Fibroblast of lung (primary cell): ENCODE data around the gene LRRC17. TPM values are rescaled to one million over a fixed set of nuclear protein-coding genes. Genes with fewer than 3 reads are reported as not detected.
A peak's percentile ranks its signal among the peaks of the same experiment; 100 is the strongest.

Source experiments
- DNase-seq, 2 donors: peaks; one replicate each; pipeline versions ENCODE4 v3.0.0 to v3.0.0-alpha.2; 2010; ENCODE audit warnings: low read depth in 2 of 2
- H2AFZ ChIP-seq: 2 replicates; pipeline ENCODE4 v1.5.1; 2012; ENCODE audit warnings: low read length, control low read depth, inconsistent platforms
- H3K27ac ChIP-seq: 2 replicates; pipeline ENCODE4 v1.5.1; 2011; ENCODE audit warnings: low read length, control low read depth; ENCODE audit not compliant: insufficient read depth
- H3K27me3 ChIP-seq: 2 replicates; pipeline ENCODE4 v1.5.1; 2011; ENCODE audit warnings: mild to moderate bottlenecking, low read length; ENCODE audit not compliant: control insufficient read depth, insufficient read depth
- H3K36me3 ChIP-seq: 2 replicates; pipeline ENCODE4 v1.5.1; 2011; ENCODE audit warnings: low read length; ENCODE audit not compliant: control insufficient read depth, insufficient read depth
- H3K4me1 ChIP-seq: 2 replicates; pipeline ENCODE4 v1.5.1; 2011; ENCODE audit warnings: low read length; ENCODE audit not compliant: control insufficient read depth, insufficient read depth; ENCODE audit errors: extremely low read depth
- H3K4me2 ChIP-seq: 2 replicates; pipeline ENCODE4 v1.5.1; 2011; ENCODE audit warnings: low read length, control low read depth; ENCODE audit not compliant: insufficient read depth; ENCODE audit errors: extremely low read depth
- H3K4me3 ChIP-seq, 4 experiments: fragments of 200-600 bp in 1 of 4; sonication (generic) in 1 of 4; replicated peaks in 1 of 4; 2 replicates each; pipeline ENCODE4 v1.5.1; 2011 to 2016; ENCODE audit warnings: low read length in 4 of 4, low read depth in 3 of 4, mild to moderate bottlenecking in 3 of 4, control low read depth in 2 of 4, inconsistent platforms in 1 of 4, mixed read lengths in 1 of 4; ENCODE audit not compliant: insufficient read depth in 1 of 4; ENCODE audit errors: control extremely low read depth in 1 of 4
- H3K79me2 ChIP-seq: 2 replicates; pipeline ENCODE4 v1.5.1; 2012; ENCODE audit warnings: mild to moderate bottlenecking, low read length, inconsistent platforms; ENCODE audit not compliant: control insufficient read depth, insufficient read depth
- H3K9ac ChIP-seq: 2 replicates; pipeline ENCODE4 v1.5.1; 2011; ENCODE audit warnings: mild to moderate bottlenecking, low read length, control low read depth; ENCODE audit not compliant: insufficient read depth
- H3K9me3 ChIP-seq: 2 replicates; pipeline ENCODE4 v1.5.1; 2012; ENCODE audit warnings: low read depth, low read length; ENCODE audit not compliant: control insufficient read depth, insufficient read depth
- H4K20me1 ChIP-seq: 2 replicates; pipeline ENCODE4 v1.5.1; 2011; ENCODE audit warnings: low read length; ENCODE audit not compliant: control insufficient read depth, insufficient read depth; ENCODE audit errors: extremely low read depth
- EZH2 ChIP-seq: IDR thresholded peaks from 2 replicates; pipeline ENCODE4 v1.5.1; 2012; ENCODE audit warnings: low read length, control low read depth, mild to moderate bottlenecking; ENCODE audit errors: missing control alignments
- polyA plus RNA-seq, 2 donors: library from polyadenylated mRNA; depleted of rRNA in 1 of 2; stranded (reverse) in 1 of 2; unstranded in 1 of 2; fragments of >200 nt; gene quantifications; 2 replicates each; pipeline ENCODE4 v1.2.1, GENCODE V29; 2011 to 2012; ENCODE audit warnings: missing spikeins in 1 of 2
- total RNA-seq: library from RNA; depleted of rRNA; stranded (reverse); fragments of >200 nt; gene quantifications from 2 replicates; pipeline ENCODE4 v1.2.1, GENCODE V29; 2014
- TF ChIP-seq, protein P1 (sequence below), 2 donors: IDR thresholded peaks in 1 of 2; conservative IDR thresholded peaks in 1 of 2; 1 replicate in 1 of 2; 2 replicates in 1 of 2; pipeline ENCODE4 v1.5.1; 2011 to 2012; ENCODE audit warnings: low read length in 2 of 2, control low read depth in 1 of 2, inconsistent platforms in 1 of 2, low read depth in 1 of 2, mild to moderate bottlenecking in 1 of 2

Gene LRRC17
- total and polyA plus RNA-seq, 2 donors (not counting 1 experiment from before 2014, with no cell fraction given) = 12.6 to 31.5 TPM

GRCh38 chr7:102892631-102893278 is 20.0 kb upstream of the LRRC17 start:
- DNase-seq = peak; percentile 30 to 50

GRCh38 chr7:102895602-102896001 is 17.2 kb upstream of the LRRC17 start:
- peaks cover 15% of the 10 kb centered on the region for H3K4me1 ChIP-seq
- peak overlapping the region; percentile 7 for H2AFZ ChIP-seq
- no peak overlapping the region for H3K4me2 ChIP-seq
- H3K79me2 ChIP-seq = no peaks in the 10 kb centered on the region
- H3K9ac ChIP-seq = no peak overlapping the region
- H3K27me3 ChIP-seq = no peaks in the 10 kb centered on the region
- TF ChIP-seq, protein P1, sequence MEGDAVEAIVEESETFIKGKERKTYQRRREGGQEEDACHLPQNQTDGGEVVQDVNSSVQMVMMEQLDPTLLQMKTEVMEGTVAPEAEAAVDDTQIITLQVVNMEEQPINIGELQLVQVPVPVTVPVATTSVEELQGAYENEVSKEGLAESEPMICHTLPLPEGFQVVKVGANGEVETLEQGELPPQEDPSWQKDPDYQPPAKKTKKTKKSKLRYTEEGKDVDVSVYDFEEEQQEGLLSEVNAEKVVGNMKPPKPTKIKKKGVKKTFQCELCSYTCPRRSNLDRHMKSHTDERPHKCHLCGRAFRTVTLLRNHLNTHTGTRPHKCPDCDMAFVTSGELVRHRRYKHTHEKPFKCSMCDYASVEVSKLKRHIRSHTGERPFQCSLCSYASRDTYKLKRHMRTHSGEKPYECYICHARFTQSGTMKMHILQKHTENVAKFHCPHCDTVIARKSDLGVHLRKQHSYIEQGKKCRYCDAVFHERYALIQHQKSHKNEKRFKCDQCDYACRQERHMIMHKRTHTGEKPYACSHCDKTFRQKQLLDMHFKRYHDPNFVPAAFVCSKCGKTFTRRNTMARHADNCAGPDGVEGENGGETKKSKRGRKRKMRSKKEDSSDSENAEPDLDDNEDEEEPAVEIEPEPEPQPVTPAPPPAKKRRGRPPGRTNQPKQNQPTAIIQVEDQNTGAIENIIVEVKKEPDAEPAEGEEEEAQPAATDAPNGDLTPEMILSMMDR (conservative IDR thresholded peaks at IDR 0.05 in 1 of 2, IDR thresholded peaks at IDR 0.05 in 1 of 2; ENCODE audit: low read depth in 1 of 2, low read length in 2 of 2) = no peak
- TF ChIP-seq EZH2 = no peak
- H4K20me1 ChIP-seq = no peaks in the 10 kb centered on the region
- H3K27ac ChIP-seq = no peak overlapping the region
- no peaks in the 10 kb centered on the region for H3K9me3 ChIP-seq
- H3K36me3 ChIP-seq = no peaks in the 10 kb centered on the region
- H3K4me3 ChIP-seq = no peak overlapping the region
- DNase-seq = peak in 1 of 2 donors; percentile 44

More at GRCh38 chr7:102892631-102893278, 20.0 kb upstream of the LRRC17 start:
- H3K4me1 ChIP-seq = peaks cover 22% of the 10 kb centered on the region
- H3K36me3 ChIP-seq = no peaks in the 10 kb centered on the region
- no peaks in the 10 kb centered on the region for H3K79me2 ChIP-seq
- no peaks in the 10 kb centered on the region for H3K9me3 ChIP-seq
- H3K4me3 ChIP-seq = no peak overlapping the region
- H3K27ac ChIP-seq = no peak overlapping the region
- no peaks in the 10 kb centered on the region for H4K20me1 ChIP-seq
- TF ChIP-seq EZH2 = no peak
- TF ChIP-seq, protein P1 (conservative IDR thresholded peaks at IDR 0.05 in 1 of 2, IDR thresholded peaks at IDR 0.05 in 1 of 2; ENCODE audit: low read depth in 1 of 2, low read length in 2 of 2) = no peak
- H3K27me3 ChIP-seq = no peaks in the 10 kb centered on the region
- H3K9ac ChIP-seq = no peak overlapping the region
- no peak overlapping the region for H3K4me2 ChIP-seq
- no peak overlapping the region for H2AFZ ChIP-seq

- no peaks in the 10 kb centered on the region for H3K9me3 ChIP-seq
- no peak overlapping the region for H3K4me3 ChIP-seq
- H3K4me1 ChIP-seq = peaks cover 9% of the 10 kb centered on the region
- no peaks in the 10 kb centered on the region for H3K27me3 ChIP-seq
- H3K36me3 ChIP-seq = no peaks in the 10 kb centered on the region
- no peak overlapping the region for H3K4me2 ChIP-seq
- H3K79me2 ChIP-seq = no peaks in the 10 kb centered on the region
- DNase-seq = peak in 1 of 2 donors; percentile 56
- H3K9ac ChIP-seq = no peak overlapping the region
- H3K27ac ChIP-seq = no peak overlapping the region
- H2AFZ ChIP-seq = no peak overlapping the region
- no peaks in the 10 kb centered on the region for H4K20me1 ChIP-seq
- no peak for TF ChIP-seq EZH2
Observed at GRCh38 chr7:102896585-102896984, 16.2 kb upstream of the LRRC17 start.
